SK-N-SH (cell line): Measurements from ENCODE around the gene CMTM2. TPM values are rescaled to one million over a fixed set of nuclear protein-coding genes. Genes with fewer than 3 reads are reported as not detected.

Source experiments
- CTCF ChIA-PET: fragments of 300-600, 350-600 bp; formaldehyde crosslinking; extraction: SDS; loops from one replicate; lab custom pipeline; 2021; lab: Yijun Ruan, JAX
- POLR2A ChIA-PET: fragments of 350-600 bp; sonication (Branson Sonifier 250); formaldehyde crosslinking; extraction: SDS; loops from one replicate; lab custom pipeline; 2020; ENCODE audit warnings: antibody characterized with exemption, inconsistent platforms; lab: Yijun Ruan, JAX
- DNase-seq: peaks from one replicate; pipeline ENCODE4 v3.0.0; 2012
- H2AFZ ChIP-seq: fragments of 200-600 bp; sonication (generic); 2 replicates; pipeline ENCODE4 v1.8.1; 2016; ENCODE audit warnings: antibody characterized with exemption, mild to moderate bottlenecking, low read depth
- H3F3A ChIP-seq: fragments of 200-600 bp; sonication (generic); replicated peaks from 2 replicates; pipeline ENCODE3; 2016; ENCODE audit warnings: antibody characterized with exemption, mild to moderate bottlenecking; ENCODE audit not compliant: insufficient read depth
- H3K27ac ChIP-seq, 2 experiments: fragments of 200-500 bp in 1 of 2; fragments of 200-600 bp in 1 of 2; sonication (Bioruptor generic) in 1 of 2; sonication (generic), shearing (Covaris generic) in 1 of 2; 2 replicates each; pipeline versions ENCODE4 v1.5.1 to v1.6.1; 2014 to 2016; ENCODE audit warnings: low read depth in 2 of 2, inconsistent platforms in 1 of 2, low read length in 1 of 2, mild to moderate bottlenecking in 1 of 2, mixed read lengths in 1 of 2
- H3K27me3 ChIP-seq: fragments of 200-600 bp; sonication (generic), shearing (Covaris generic); 2 replicates; pipeline ENCODE4 v1.6.1; 2016; ENCODE audit warnings: mixed run types; ENCODE audit not compliant: insufficient read depth
- H3K36me3 ChIP-seq, 2 experiments: fragments of 200-500 bp in 1 of 2; fragments of 200-600 bp in 1 of 2; sonication (Bioruptor generic) in 1 of 2; sonication (generic) in 1 of 2; replicated peaks in 1 of 2; 2 replicates each; pipeline versions ENCODE3 to v1.5.1; 2014 to 2016; ENCODE audit warnings: low read length in 1 of 2, mild to moderate bottlenecking in 1 of 2; ENCODE audit not compliant: insufficient read depth in 2 of 2, control insufficient read depth in 1 of 2
- H3K4me1 ChIP-seq, 2 experiments: fragments of 200-500 bp in 1 of 2; fragments of 200-600 bp in 1 of 2; sonication (Bioruptor generic) in 1 of 2; sonication (generic), shearing (Covaris generic) in 1 of 2; 2 replicates each; pipeline versions ENCODE4 v1.5.1 to v1.6.1; 2014 to 2016; ENCODE audit warnings: low read depth in 1 of 2, low read length in 1 of 2, mixed run types in 1 of 2; ENCODE audit not compliant: insufficient read depth in 2 of 2, control insufficient read depth in 1 of 2
- H3K4me2 ChIP-seq: fragments of 200-600 bp; sonication (generic), shearing (Covaris generic); 2 replicates; pipeline ENCODE4 v1.6.1; 2017; ENCODE audit warnings: mixed run types
- H3K4me3 ChIP-seq, 2 experiments: fragments of 200-500 bp in 1 of 2; fragments of 200-600 bp in 1 of 2; sonication (Bioruptor generic) in 1 of 2; sonication (generic), shearing (Covaris generic) in 1 of 2; 2 replicates each; pipeline versions ENCODE4 v1.5.1 to v1.8.1; 2014 to 2016; ENCODE audit warnings: low read depth in 2 of 2, inconsistent platforms in 1 of 2, low read length in 1 of 2, mild to moderate bottlenecking in 1 of 2, mixed read lengths in 1 of 2, moderate library complexity in 1 of 2
- H3K79me2 ChIP-seq: fragments of 200-600 bp; sonication (generic); 2 replicates; pipeline ENCODE4 v1.8.1; 2017; ENCODE audit warnings: mild to moderate bottlenecking; ENCODE audit not compliant: insufficient read depth
- H3K9ac ChIP-seq: fragments of 200-600 bp; sonication (generic); 2 replicates; pipeline ENCODE4 v1.6.1; 2017; ENCODE audit warnings: mixed run types
- H3K9me2 ChIP-seq: fragments of 200-600 bp; sonication (generic); 2 replicates; pipeline ENCODE4 v1.6.1; 2017; ENCODE audit warnings: mixed run types
- H3K9me3 ChIP-seq: fragments of 200-600 bp; sonication (generic); 2 replicates; pipeline ENCODE4 v1.6.1; 2017; ENCODE audit warnings: mixed run types, mild to moderate bottlenecking, moderate library complexity
- H4K20me1 ChIP-seq: fragments of 200-600 bp; sonication (generic); 2 replicates; pipeline ENCODE4 v1.6.1; 2017; ENCODE audit warnings: mild to moderate bottlenecking, mixed run types; ENCODE audit not compliant: insufficient read depth
- CHD2 ChIP-seq: fragments of 150-350 bp; IDR thresholded peaks from 2 replicates; pipeline ENCODE4 v1.6.1; 2018; ENCODE audit warnings: low read length; ENCODE audit not compliant: partially characterized antibody
- ELF1 ChIP-seq: IDR thresholded peaks from 2 replicates; pipeline ENCODE4 v1.4.0; 2012
- EP300 ChIP-seq, 2 experiments: IDR thresholded peaks; 2 replicates each; pipeline versions ENCODE4 v1.4.0 to v1.6.1; 2012; ENCODE audit warnings: borderline replicate concordance in 1 of 2, low read depth in 1 of 2, low read length in 1 of 2
- FOSL2 ChIP-seq: IDR thresholded peaks from 2 replicates; pipeline ENCODE4 v1.4.0; 2012; ENCODE audit warnings: low read depth, mild to moderate bottlenecking, moderate library complexity, borderline replicate concordance
- FOXM1 ChIP-seq: IDR thresholded peaks from 2 replicates; pipeline ENCODE4 v1.4.0; 2012; ENCODE audit warnings: low read depth, mild to moderate bottlenecking
- GATA2 ChIP-seq: sonication (generic); formaldehyde crosslinking; IDR thresholded peaks from 2 replicates; pipeline ENCODE4 v1.5.0; 2020; ENCODE audit warnings: mild to moderate bottlenecking, missing genetic modification reagents
- MEF2A ChIP-seq: IDR thresholded peaks from 2 replicates; pipeline ENCODE4 v1.4.0; 2012; ENCODE audit warnings: low read depth, borderline replicate concordance
- NFIC ChIP-seq: IDR thresholded peaks from 2 replicates; pipeline ENCODE4 v1.4.0; 2012; ENCODE audit warnings: borderline replicate concordance
- NRF1 ChIP-seq: IDR thresholded peaks from 2 replicates; pipeline ENCODE4 v1.6.1; 2012; ENCODE audit warnings: low read depth, mild to moderate bottlenecking, low read length
- POLR2AphosphoS5 ChIP-seq: IDR thresholded peaks from 2 replicates; pipeline ENCODE4 v1.6.1; 2012; ENCODE audit warnings: low read depth, low read length
- RAD21 ChIP-seq: IDR thresholded peaks from 2 replicates; pipeline ENCODE4 v1.6.1; 2012; ENCODE audit warnings: mild to moderate bottlenecking, low read length
- RXRA ChIP-seq: IDR thresholded peaks from 2 replicates; pipeline ENCODE4 v1.4.0; 2012; ENCODE audit warnings: low read depth, mild to moderate bottlenecking, borderline replicate concordance
- SIN3A ChIP-seq: IDR thresholded peaks from 2 replicates; pipeline ENCODE4 v1.6.1; 2012; ENCODE audit warnings: low read depth, mild to moderate bottlenecking, low read length, moderate library complexity, borderline replicate concordance
- TEAD4 ChIP-seq: IDR thresholded peaks from 2 replicates; pipeline ENCODE4 v1.4.0; 2012; ENCODE audit warnings: mild to moderate bottlenecking, borderline replicate concordance; ENCODE audit not compliant: insufficient read depth
- YY1 ChIP-seq: IDR thresholded peaks from 2 replicates; pipeline ENCODE4 v1.4.0; 2012; ENCODE audit warnings: low read depth, mild to moderate bottlenecking
- WGBS: methylation state at CpG from one replicate; pipeline ENCODE4 v1.1.6; 2017; ENCODE audit warnings: low lambda C conversion rate; 5-methylcytosine and 5-hydroxymethylcytosine counted together
- polyA plus RNA-seq, 3 experiments: library from polyadenylated mRNA; depleted of rRNA; stranded (reverse); fragments of >200 nt; gene quantifications; 2 replicates each; pipeline ENCODE4 v1.2.3, GENCODE V29; 2012
- TF ChIP-seq, protein P1 (sequence below): IDR thresholded peaks from 2 replicates; pipeline ENCODE4 v1.4.0; 2012; ENCODE audit warnings: low read depth, borderline replicate concordance
- TF ChIP-seq, protein P2 (sequence below): fragments of 150-350 bp; IDR thresholded peaks from 2 replicates; pipeline ENCODE4 v1.6.1; 2017; ENCODE audit warnings: antibody characterized with exemption, low read length, low read depth, borderline replicate concordance
- TF ChIP-seq, protein P3 (sequence below): IDR thresholded peaks from 2 replicates; pipeline ENCODE4 v1.6.1; 2012; ENCODE audit warnings: mild to moderate bottlenecking, low read depth, low read length, moderate library complexity

Gene CMTM2
- polyA plus RNA-seq, 1 of the 3 experiments (the other 2 are of a cell fraction): not detected

DNA sequence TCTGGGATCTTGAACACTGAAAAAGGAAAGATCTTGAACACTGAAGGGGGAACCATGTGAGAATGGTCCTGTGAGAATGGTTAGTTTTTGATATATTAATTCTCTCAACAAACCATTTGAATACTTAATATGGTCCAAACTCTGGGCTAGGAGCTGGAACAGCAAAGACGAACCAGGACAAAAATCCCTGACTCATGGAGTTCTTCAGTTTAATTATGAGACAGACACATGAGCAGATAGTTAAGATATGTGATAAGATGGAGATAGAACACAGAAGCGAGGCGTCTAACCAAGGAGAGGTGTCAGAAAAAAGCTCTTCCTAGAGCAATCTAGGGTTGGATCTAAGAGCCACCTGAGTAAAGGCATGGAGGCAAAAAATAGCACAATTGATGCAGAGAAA, 25.2 kb upstream of the CMTM2 start (continued):
- no peak for TF ChIP-seq TEAD4

DNA sequence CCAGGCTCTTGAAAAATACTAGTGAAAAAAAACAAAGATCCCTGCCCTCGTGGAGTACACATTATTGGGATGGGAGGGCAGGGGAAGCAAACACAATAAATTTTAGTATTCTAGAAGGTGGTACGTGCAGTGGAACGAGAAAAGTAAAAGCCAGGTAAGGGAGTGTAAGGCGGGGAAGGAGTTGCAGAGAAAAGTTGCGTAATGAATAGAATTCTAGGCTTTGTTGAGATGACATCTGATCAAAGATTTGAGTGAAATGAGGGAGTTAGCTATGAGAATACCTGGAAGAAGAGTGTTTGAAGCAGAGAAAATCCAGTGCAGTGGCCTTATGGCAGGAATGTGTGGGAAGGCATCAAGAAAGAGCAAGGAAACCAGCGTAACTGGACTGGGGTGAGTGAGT, 24.8 kb upstream of the CMTM2 start:
- ChIA-PET CTCF (interaction anchor here (1.0 to 1.7 kb wide), 2 partner anchors 25 to 54 kb away, joined by 3 to 5 read pairs; partner anchors contain the start of gene CMTM2), POLR2A (no interaction called here)
- Histone ChIP-seq H3K9ac (no peak overlapping the region), H3F3A (no peaks in the 10 kb centered on the region), H3K4me2 (no peak overlapping the region), H3K9me3 (no peaks in the 10 kb centered on the region), H2AFZ (no peak overlapping the region), H3K4me3 (no peak overlapping the region), H3K27ac (no peak overlapping the region), H4K20me1 (no peaks in the 10 kb centered on the region), H3K4me1 (peaks cover 11 to 22% of the 10 kb centered on the region in 2 experiments; a peak in 3 of 4 replicates), H3K27me3 (no peaks in the 10 kb centered on the region), H3K9me2 (no peaks in the 10 kb centered on the region), H3K36me3 (peaks cover 15 to 21% of the 10 kb centered on the region in 2 experiments), H3K79me2 (peaks cover 63% of the 10 kb centered on the region)
- 95% methylated on average over 6 of the region's 6 CpGs for WGBS
- no peak for TF ChIP-seq NFIC
- TF ChIP-seq ELF1: no peak
- TF ChIP-seq, protein P1, sequence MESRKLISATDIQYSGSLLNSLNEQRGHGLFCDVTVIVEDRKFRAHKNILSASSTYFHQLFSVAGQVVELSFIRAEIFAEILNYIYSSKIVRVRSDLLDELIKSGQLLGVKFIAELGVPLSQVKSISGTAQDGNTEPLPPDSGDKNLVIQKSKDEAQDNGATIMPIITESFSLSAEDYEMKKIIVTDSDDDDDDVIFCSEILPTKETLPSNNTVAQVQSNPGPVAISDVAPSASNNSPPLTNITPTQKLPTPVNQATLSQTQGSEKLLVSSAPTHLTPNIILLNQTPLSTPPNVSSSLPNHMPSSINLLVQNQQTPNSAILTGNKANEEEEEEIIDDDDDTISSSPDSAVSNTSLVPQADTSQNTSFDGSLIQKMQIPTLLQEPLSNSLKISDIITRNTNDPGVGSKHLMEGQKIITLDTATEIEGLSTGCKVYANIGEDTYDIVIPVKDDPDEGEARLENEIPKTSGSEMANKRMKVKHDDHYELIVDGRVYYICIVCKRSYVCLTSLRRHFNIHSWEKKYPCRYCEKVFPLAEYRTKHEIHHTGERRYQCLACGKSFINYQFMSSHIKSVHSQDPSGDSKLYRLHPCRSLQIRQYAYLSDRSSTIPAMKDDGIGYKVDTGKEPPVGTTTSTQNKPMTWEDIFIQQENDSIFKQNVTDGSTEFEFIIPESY: no peak
- TF ChIP-seq, protein P2, sequence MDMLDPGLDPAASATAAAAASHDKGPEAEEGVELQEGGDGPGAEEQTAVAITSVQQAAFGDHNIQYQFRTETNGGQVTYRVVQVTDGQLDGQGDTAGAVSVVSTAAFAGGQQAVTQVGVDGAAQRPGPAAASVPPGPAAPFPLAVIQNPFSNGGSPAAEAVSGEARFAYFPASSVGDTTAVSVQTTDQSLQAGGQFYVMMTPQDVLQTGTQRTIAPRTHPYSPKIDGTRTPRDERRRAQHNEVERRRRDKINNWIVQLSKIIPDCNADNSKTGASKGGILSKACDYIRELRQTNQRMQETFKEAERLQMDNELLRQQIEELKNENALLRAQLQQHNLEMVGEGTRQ: no peak
- no peak for TF ChIP-seq MEF2A
- no peak for TF ChIP-seq NRF1
- no peak for TF ChIP-seq FOSL2
- no peak for TF ChIP-seq RXRA
- no peak for TF ChIP-seq YY1
- TF ChIP-seq POLR2AphosphoS5: no peak
- TF ChIP-seq FOXM1: no peak
- no peak for DNase-seq

DNA sequence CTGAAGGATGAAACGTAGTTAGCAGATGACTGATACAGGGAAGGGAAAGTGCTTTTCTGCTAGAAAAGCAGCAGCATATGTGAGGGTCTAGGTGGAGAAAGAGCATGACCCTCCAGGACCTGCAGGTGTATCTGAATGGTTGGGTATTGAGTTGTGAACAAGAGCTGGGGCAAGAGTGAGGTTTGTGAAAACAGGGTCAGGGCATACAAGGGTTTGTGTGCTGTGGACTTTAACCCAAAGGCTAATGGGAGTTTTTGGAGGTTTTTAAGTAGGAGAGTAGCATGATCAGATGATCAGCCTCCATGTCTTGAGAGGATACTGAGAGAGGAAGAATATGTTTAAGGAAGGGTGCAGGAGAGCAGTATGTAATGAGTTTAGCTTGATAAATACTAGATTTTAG, 19.2 kb upstream of the CMTM2 start:
- no peak overlapping the region for H3K4me3 ChIP-seq
- H3K79me2 ChIP-seq: peaks cover 59% of the 10 kb centered on the region
- no peaks in the 10 kb centered on the region for H3K9me3 ChIP-seq
- H3K9me2 ChIP-seq: no peaks in the 10 kb centered on the region
- ChIA-PET POLR2A (no interaction called here), CTCF (interaction anchor here (1.0 kb wide), 1 partner anchor 29 kb away, joined by 3 read pairs; no protein-coding TSS in a partner anchor)
- no peak overlapping the region for H2AFZ ChIP-seq
- H3F3A ChIP-seq: peaks cover 27% of the 10 kb centered on the region
- WGBS: 92% methylated on average over 1 of the region's 1 CpG
- H3K9ac ChIP-seq: no peak overlapping the region
- no peak for DNase-seq
- peaks cover 0 to 3% of the 10 kb centered on the region in 2 experiments; a peak in 1 of 4 replicates for H3K4me1 ChIP-seq
- no peak overlapping the region for H3K27ac ChIP-seq
- peaks cover 44 to 55% of the 10 kb centered on the region in 2 experiments for H3K36me3 ChIP-seq
- H4K20me1 ChIP-seq: no peaks in the 10 kb centered on the region
- no peak overlapping the region for H3K4me2 ChIP-seq
- no peaks in the 10 kb centered on the region for H3K27me3 ChIP-seq
- no peak for TF ChIP-seq ELF1
- TF ChIP-seq YY1: no peak
- TF ChIP-seq RAD21: no peak
- TF ChIP-seq CHD2: no peak
- TF ChIP-seq GATA2: no peak
- TF ChIP-seq, protein P3, sequence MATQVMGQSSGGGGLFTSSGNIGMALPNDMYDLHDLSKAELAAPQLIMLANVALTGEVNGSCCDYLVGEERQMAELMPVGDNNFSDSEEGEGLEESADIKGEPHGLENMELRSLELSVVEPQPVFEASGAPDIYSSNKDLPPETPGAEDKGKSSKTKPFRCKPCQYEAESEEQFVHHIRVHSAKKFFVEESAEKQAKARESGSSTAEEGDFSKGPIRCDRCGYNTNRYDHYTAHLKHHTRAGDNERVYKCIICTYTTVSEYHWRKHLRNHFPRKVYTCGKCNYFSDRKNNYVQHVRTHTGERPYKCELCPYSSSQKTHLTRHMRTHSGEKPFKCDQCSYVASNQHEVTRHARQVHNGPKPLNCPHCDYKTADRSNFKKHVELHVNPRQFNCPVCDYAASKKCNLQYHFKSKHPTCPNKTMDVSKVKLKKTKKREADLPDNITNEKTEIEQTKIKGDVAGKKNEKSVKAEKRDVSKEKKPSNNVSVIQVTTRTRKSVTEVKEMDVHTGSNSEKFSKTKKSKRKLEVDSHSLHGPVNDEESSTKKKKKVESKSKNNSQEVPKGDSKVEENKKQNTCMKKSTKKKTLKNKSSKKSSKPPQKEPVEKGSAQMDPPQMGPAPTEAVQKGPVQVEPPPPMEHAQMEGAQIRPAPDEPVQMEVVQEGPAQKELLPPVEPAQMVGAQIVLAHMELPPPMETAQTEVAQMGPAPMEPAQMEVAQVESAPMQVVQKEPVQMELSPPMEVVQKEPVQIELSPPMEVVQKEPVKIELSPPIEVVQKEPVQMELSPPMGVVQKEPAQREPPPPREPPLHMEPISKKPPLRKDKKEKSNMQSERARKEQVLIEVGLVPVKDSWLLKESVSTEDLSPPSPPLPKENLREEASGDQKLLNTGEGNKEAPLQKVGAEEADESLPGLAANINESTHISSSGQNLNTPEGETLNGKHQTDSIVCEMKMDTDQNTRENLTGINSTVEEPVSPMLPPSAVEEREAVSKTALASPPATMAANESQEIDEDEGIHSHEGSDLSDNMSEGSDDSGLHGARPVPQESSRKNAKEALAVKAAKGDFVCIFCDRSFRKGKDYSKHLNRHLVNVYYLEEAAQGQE: no peak
- no peak for TF ChIP-seq SIN3A
- no peak for TF ChIP-seq EP300 (IDR thresholded peaks at IDR 0.05; ENCODE audit: borderline replicate concordance in 1 of 2, low read depth in 1 of 2, low read length in 1 of 2)
- TF ChIP-seq, protein P1: no peak
